Astrocyte (in vitro differentiated cells and primary cell): Measurements from ENCODE around the gene MYO1E.
A peak's percentile ranks its signal among the peaks of the same experiment; 100 is the strongest.

Experiments
- EZH2 ChIP-seq: IDR thresholded peaks from 2 replicates; pipeline ENCODE4 v1.6.1; 2012; ENCODE audit warnings: mild to moderate bottlenecking, low read length, inconsistent platforms; ENCODE audit not compliant: insufficient read depth
- TF ChIP-seq, protein P1 (sequence below): IDR thresholded peaks from 2 replicates; pipeline ENCODE4 v1.5.1; 2011; ENCODE audit warnings: low read depth, mild to moderate bottlenecking, inconsistent platforms, low read length, moderate library complexity; ENCODE audit not compliant: insufficient read depth

GRCh38 chr15:59174835-59175831 lies 197.5 kb downstream of the MYO1E start:
- TF ChIP-seq, protein P1, sequence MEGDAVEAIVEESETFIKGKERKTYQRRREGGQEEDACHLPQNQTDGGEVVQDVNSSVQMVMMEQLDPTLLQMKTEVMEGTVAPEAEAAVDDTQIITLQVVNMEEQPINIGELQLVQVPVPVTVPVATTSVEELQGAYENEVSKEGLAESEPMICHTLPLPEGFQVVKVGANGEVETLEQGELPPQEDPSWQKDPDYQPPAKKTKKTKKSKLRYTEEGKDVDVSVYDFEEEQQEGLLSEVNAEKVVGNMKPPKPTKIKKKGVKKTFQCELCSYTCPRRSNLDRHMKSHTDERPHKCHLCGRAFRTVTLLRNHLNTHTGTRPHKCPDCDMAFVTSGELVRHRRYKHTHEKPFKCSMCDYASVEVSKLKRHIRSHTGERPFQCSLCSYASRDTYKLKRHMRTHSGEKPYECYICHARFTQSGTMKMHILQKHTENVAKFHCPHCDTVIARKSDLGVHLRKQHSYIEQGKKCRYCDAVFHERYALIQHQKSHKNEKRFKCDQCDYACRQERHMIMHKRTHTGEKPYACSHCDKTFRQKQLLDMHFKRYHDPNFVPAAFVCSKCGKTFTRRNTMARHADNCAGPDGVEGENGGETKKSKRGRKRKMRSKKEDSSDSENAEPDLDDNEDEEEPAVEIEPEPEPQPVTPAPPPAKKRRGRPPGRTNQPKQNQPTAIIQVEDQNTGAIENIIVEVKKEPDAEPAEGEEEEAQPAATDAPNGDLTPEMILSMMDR: peak; percentile 70
- no peak for TF ChIP-seq EZH2
